GM06990 (cell line): ENCODE results near the gene C19orf25.
"Not testable (repeated sequence)": the region's sequence is repeated elsewhere in the genome, so short reads cannot be mapped to it uniquely, and the experiment has no call there.

ENCODE experiments used
- DNase-seq: peaks from one replicate; pipeline ENCODE4 v3.0.0-alpha.2; 2011; ENCODE audit not compliant: insufficient read length; ENCODE audit errors: extremely low read depth
- H3K27me3 ChIP-seq: replicated peaks from 2 replicates; pipeline ENCODE4 v1.6.0; 2011; ENCODE audit warnings: low read length; ENCODE audit not compliant: control insufficient read depth, insufficient read depth
- H3K36me3 ChIP-seq: 2 replicates; pipeline ENCODE4 v1.5.1; 2011; ENCODE audit warnings: low read length; ENCODE audit not compliant: control insufficient read depth, insufficient read depth
- H3K4me3 ChIP-seq: replicated peaks from 2 replicates; pipeline ENCODE4 v1.5.1; 2011; ENCODE audit warnings: low read depth, mild to moderate bottlenecking, control low read depth, low read length
- TF ChIP-seq, protein P1 (sequence below): IDR thresholded peaks from 2 replicates; pipeline ENCODE4 v1.5.1; 2011; ENCODE audit warnings: low read length, control low read depth, mild to moderate bottlenecking, inconsistent platforms; ENCODE audit not compliant: insufficient read depth, poor library complexity, severe bottlenecking

The C19orf25 gene

DNA sequence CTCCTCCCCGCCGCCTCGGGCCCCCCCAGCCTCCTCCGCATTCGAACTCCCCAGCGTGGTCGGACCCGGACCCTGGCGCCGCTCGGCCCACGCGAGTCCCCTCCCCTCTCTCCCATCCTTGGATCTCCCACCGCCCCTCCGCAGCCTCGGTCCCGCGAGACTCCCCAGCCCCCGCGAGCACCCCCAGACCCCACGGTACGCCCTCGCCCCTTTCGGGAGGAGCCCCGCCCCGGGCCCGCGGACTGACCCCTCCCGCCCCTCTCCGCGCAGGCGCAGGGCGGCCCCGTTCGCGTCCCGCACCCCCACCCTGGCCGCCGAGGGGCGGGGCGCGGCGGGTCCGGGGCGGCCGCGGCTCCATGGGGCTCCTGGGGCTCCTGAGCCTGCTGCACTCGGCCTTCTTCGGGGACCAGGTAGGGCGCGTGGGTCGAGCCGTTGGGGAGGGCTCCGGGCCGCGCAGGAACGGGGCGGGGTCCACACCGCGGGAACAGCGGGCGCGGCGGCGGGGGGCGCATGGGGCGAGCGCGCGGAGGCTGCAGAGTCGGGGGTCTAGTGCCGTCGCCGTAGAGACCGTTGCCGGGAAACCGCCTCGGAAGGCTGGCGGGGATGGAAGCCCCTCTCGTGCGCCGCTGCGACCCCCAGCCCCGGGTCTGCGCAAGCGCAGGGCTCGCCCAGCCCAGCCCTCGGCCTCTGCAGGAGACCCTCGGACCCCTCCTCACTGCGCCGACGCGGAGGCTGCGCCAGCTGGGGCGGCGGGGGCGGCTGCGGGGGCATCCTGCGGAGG is 32.9 kb downstream of the C19orf25 start:
- peaks cover 10% of the 10 kb centered on the region for H3K36me3 ChIP-seq
- no peak for DNase-seq
- no peak overlapping the region for H3K4me3 ChIP-seq
- peaks cover 5% of the 10 kb centered on the region for H3K27me3 ChIP-seq
- TF ChIP-seq, protein P1, sequence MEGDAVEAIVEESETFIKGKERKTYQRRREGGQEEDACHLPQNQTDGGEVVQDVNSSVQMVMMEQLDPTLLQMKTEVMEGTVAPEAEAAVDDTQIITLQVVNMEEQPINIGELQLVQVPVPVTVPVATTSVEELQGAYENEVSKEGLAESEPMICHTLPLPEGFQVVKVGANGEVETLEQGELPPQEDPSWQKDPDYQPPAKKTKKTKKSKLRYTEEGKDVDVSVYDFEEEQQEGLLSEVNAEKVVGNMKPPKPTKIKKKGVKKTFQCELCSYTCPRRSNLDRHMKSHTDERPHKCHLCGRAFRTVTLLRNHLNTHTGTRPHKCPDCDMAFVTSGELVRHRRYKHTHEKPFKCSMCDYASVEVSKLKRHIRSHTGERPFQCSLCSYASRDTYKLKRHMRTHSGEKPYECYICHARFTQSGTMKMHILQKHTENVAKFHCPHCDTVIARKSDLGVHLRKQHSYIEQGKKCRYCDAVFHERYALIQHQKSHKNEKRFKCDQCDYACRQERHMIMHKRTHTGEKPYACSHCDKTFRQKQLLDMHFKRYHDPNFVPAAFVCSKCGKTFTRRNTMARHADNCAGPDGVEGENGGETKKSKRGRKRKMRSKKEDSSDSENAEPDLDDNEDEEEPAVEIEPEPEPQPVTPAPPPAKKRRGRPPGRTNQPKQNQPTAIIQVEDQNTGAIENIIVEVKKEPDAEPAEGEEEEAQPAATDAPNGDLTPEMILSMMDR = no peak

DNA sequence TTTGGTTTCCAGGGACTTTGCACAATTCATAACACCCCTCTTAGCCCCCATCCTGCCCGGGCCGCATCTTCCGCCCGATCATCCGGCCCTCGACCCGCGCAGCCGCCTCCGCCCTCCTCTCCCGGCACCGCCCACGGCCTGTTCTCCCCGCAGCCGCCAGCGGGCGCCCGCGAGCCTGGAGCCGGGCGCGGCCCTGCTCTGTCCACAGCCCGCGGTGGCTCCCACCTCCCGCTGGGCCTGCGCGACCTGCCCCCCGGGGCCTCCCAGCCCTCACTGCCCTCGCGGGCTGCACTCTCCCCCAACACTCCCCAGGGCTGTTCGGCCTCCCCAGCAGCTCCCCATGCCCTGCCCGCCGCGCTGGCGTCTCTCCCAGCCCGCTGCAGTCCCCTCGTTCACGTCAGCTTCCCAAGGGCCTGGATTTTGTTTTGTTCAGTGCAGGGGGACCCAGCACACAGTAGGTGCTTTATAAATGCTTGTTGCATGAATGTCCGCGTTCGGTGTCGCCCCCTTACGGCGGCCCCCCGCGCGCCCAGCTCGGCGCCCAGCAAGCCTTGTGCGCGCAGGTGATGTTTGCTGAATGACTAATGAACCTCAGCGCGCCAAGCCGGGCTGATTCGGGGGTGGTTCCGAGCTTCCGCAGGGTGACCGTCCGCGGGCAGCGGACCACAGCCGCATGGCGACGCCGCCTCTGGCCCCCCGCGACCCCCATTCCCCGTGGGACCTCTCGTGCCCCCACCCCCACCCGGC is 33.7 kb downstream of the C19orf25 start:
- peaks cover 2% of the 10 kb centered on the region for H3K27me3 ChIP-seq
- H3K4me3 ChIP-seq = peak overlapping the region; percentile 47
- TF ChIP-seq, protein P1 = peak; percentile 31
- peak; percentile 82 for DNase-seq
- peaks cover 17% of the 10 kb centered on the region for H3K36me3 ChIP-seq

DNA sequence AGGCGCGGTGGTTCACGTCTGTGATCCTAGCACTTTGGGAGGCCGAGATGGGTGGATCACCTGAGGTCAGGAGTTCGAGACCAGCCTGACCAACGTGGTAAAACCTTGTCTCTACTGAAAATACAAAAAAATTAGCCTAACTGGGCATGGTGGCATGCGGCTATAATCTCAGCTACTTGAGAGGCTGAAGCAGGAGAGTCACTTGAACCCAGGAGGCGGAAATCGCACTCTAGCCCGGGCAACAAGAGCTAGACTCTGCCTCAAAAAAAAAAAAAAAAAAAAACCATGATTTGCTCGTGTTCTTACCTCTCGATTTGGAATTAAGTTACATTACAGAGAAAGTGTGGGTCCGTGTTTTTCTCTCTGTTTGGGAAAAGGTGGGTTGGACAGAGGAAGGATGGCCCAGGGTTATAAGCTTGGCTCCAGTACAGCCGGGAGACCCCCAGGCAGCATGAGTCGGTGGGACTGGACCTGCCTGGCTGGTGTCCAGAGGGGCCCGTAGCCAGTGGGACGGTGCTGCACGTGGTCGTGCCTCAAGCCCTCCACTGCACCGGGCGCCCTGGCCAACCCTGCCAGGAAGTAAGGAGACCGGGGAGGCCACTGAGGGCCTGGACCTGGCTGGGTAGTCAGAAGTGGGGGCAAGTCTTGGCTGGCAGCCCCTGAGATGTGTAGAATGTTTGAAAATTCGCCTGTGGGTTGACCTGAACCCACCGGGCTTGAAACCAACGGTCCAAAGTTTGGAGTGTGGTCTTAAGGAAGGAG is 37.2 kb downstream of the C19orf25 start:
- Histone ChIP-seq H3K36me3 (peaks cover 26% of the 10 kb centered on the region), H3K27me3 (no peaks in the 10 kb centered on the region), H3K4me3 (no peak overlapping the region)
- TF ChIP-seq, protein P1 = no peak
- DNase-seq = no peak

DNA sequence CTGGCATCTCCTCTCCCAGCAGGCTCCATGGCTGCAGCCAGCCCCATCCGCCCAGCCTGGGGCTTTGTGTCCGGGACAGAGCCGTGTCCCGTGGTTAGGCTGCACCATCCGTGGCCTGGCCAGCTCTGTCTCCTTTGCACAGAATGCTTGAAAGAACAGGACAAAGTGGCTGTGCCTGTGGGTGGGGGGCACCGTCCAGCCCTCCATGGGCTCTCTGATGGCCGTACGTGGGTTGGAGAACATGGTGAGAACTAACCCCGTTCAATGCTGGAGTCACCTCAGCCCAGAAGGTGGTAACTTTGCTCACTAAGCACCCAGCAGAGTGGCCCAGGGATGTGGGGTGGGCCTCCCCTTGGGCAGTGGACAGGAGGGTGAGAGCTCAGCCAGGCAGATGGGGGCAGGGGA is 38.0 kb downstream of the C19orf25 start:
- H3K4me3 ChIP-seq = no peak overlapping the region
- DNase-seq = no peak
- H3K36me3 ChIP-seq = peaks cover 26% of the 10 kb centered on the region
- no peaks in the 10 kb centered on the region for H3K27me3 ChIP-seq
- TF ChIP-seq, protein P1 = no peak

DNA sequence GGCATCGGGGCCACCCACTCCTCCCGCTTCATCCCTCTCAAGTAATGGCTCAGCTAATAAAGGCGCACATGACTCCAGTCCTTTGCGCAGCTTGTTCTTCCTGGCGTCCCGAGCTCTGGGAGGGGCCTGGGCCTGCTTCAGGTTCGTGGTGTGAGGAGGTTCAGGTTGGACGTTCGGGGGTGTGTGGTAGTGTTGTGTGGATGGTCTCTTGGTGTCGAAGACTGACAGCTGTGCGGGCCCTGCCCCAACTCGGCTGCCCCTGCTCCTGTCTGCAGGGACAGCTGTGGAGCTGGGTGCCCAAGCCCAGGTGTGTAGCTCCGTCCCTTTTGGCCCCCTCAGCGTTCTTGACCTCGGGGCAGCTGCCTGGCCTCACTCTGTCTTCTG is 38.6 kb downstream of the C19orf25 start:
- Histone ChIP-seq H3K27me3 (no peaks in the 10 kb centered on the region), H3K4me3 (peak overlapping the region; percentile 25; the same call in 1 of the 2 replicates), H3K36me3 (peaks cover 27% of the 10 kb centered on the region)
- TF ChIP-seq, protein P1 = no peak
- no peak for DNase-seq

DNA sequence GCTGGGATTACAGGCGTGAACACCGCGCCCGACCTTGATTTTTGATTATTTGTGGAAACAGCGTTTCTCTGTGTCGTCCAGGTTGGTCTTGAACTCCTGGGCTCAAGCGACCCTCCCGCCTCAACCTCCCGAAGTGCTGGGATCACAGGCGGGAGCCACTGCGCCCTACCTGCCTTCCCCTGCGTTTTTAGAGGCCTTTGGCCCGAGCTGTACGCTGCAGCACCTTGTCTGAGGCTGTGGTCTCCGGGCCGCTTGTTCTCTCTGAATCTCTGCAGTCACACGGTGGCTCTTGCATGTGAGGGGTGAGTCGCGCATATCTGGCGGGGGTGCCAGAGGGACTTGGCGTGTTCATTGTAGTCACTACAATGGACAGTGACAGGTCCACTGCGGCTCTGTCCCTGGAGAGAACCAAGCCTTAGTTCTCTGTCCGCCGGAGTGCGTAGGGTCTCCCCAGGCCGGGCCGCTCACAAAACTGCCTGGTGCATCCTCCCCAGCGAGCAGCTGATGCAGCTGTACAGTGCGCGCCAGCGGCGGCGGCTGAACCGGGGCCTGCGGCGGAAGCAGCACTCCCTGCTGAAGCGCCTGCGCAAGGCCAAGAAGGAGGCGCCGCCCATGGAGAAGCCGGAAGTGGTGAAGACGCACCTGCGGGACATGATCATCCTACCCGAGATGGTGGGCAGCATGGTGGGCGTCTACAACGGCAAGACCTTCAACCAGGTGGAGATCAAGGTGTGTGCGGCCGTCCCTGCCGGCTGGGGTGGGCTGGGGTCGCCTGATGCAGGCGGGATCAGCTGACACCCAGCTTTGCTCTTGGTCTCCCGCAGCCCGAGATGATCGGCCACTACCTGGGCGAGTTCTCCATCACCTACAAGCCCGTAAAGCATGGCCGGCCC is 39.2 kb downstream of the C19orf25 start:
- H3K27me3 ChIP-seq, DNase-seq: not testable (repeated sequence)
- peak overlapping the region; percentile 80 for H3K4me3 ChIP-seq
- peaks cover 27% of the 10 kb centered on the region for H3K36me3 ChIP-seq
